H1 (cell line): Measurements from ENCODE around the gene CCDC33. TPM values are rescaled to one million over a fixed set of nuclear protein-coding genes. Genes with fewer than 3 reads are reported as not detected.

Experiments used
- CBX5 ChIP-seq: fragments of 300-800, 300-1000 bp; sonication (generic); IDR thresholded peaks from 2 replicates; pipeline ENCODE4 v1.7.1; 2016; ENCODE audit warnings: antibody characterized with exemption, low read length, low read depth
- GABPA ChIP-seq: IDR thresholded peaks from 2 replicates; pipeline ENCODE4 v1.6.1; 2011; ENCODE audit warnings: mild to moderate bottlenecking, low read length, moderate library complexity, borderline replicate concordance; ENCODE audit not compliant: insufficient read depth
- KDM1A ChIP-seq: fragments of 200-600, 300-600 bp; sonication (generic); IDR thresholded peaks from 2 replicates; pipeline ENCODE4 v1.7.1; 2016; ENCODE audit warnings: mild to moderate bottlenecking, low read length, borderline replicate concordance
- MAFK ChIP-seq: IDR thresholded peaks from 2 replicates; pipeline ENCODE4 v1.6.1; 2012; ENCODE audit warnings: low read depth, mild to moderate bottlenecking, improper control_type of control experiment, low read length
- RFX5 ChIP-seq: IDR thresholded peaks from 2 replicates; pipeline ENCODE4 v1.6.1; 2011; ENCODE audit warnings: low read depth, low read length, improper control_type of control experiment, borderline replicate concordance
- polyA plus RNA-seq, 7 experiments: library from polyadenylated mRNA; depleted of rRNA in 3 of 7; stranded (reverse) in 5 of 7; unstranded in 2 of 7; fragments of >200 nt in 5 of 7; fragments of 200-250 nt in 2 of 7; gene quantifications; 1 replicate in 5 of 7; 2 replicates in 1 of 7; 4 replicates in 1 of 7; pipeline versions ENCODE4 v1.2.1 to v1.2.3, GENCODE V29; 2011 to 2013; ENCODE audit warnings: missing spikeins in 2 of 7, mixed read lengths in 2 of 7
- total RNA-seq: library from RNA; stranded (reverse); fragmentation: NEBNext Ultra II Directional; extraction: Animal tissue kit (Norgen Biotek cat#: 25700); gene quantifications from 2 replicates; pipeline ENCODE4 v1.2.1, GENCODE V29; 2021

The CCDC33 gene
- total and polyA plus RNA-seq, 2 of the 8 experiments (the other 6 are each of a cell fraction or from before 2014, with no cell fraction given) = 2.0 to 2.7 TPM

GRCh38 chr15:74383695-74384565 lies 147.8 kb downstream of the CCDC33 start (continued):
- no peak for TF ChIP-seq RFX5
- no peak for TF ChIP-seq GABPA
- no peak for TF ChIP-seq CBX5
- TF ChIP-seq MAFK = no peak
- TF ChIP-seq KDM1A = no peak
- TF ChIP-seq, all 59 proteins: peak for 0
